SJCRH30 (cell line): Measurements from ENCODE around the gene CD7. TPM values are rescaled to one million over a fixed set of nuclear protein-coding genes. Genes with fewer than 3 reads are reported as not detected.
A peak's percentile ranks its signal among the peaks of the same experiment; 100 is the strongest.

Source experiments
- DNase-seq, 2 experiments: peaks; one replicate each; pipeline ENCODE4 v3.0.0-alpha.2; 2015 to 2020
- H3K27ac ChIP-seq: fragments of 250-450 bp; sonication (Bioruptor Pico); 2 replicates; pipeline ENCODE4 v1.5.1; 2020; ENCODE audit warnings: mild to moderate bottlenecking, moderate library complexity
- H3K27me3 ChIP-seq: fragments of 250-450 bp; sonication (Bioruptor Pico); 2 replicates; pipeline ENCODE4 v1.5.1; 2020; ENCODE audit warnings: mild to moderate bottlenecking, moderate library complexity
- H3K36me3 ChIP-seq: fragments of 250-450 bp; sonication (Bioruptor Pico); 2 replicates; pipeline ENCODE4 v1.5.1; 2020; ENCODE audit warnings: mild to moderate bottlenecking, moderate library complexity
- H3K4me1 ChIP-seq: fragments of 250-450 bp; sonication (Bioruptor Pico); 2 replicates; pipeline ENCODE4 v1.5.1; 2020; ENCODE audit warnings: mild to moderate bottlenecking, moderate library complexity
- H3K4me3 ChIP-seq: fragments of 250-450 bp; sonication (Bioruptor Pico); 2 replicates; pipeline ENCODE4 v1.5.1; 2020; ENCODE audit warnings: mild to moderate bottlenecking, moderate library complexity
- H3K9me3 ChIP-seq: fragments of 250-450 bp; sonication (Bioruptor Pico); replicated peaks from 2 replicates; pipeline ENCODE4 v1.5.1; 2020; ENCODE audit warnings: mild to moderate bottlenecking, moderate library complexity
- total RNA-seq: library from RNA; depleted of rRNA; stranded (reverse); fragments of >200 nt; shearing (Covaris generic); gene quantifications from 2 replicates; pipeline ENCODE4 v1.2.3, GENCODE V29; 2014

The CD7 gene
- total RNA-seq, 1 experiment from 2014 or later, result 4.8 TPM

DNA sequence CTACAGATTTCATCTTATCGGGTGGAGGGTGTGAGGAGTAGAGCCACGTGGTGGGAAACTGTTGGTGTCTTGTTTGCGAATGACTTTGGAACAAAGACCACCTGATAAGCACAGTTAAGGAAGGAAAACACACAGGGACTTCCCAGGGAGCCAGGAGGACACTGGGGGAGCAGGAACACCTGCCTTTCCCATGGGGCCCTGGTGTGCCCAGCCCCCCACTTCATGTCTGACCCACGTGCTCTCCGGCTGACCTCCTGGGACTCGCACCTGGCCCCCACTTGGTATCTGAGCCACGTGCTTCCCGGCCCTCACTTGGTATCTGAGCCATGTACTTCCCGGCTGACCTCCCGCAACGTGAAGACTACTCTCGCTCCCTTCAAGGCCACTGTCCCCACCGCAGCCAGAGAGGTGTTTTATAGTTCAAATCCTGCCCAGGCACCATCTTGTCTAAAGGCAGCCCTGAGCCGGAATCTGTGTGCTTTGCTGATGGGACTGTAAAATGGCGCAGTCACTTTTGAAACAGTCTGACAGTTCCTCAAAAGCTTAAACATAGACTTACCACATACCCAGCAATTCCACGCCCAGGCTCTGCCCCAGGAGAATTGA is 38.5 kb downstream of the CD7 start:
- H3K27ac ChIP-seq, result no peak overlapping the region
- DNase-seq, result no peak
- no peaks in the 10 kb centered on the region for H3K27me3 ChIP-seq
- peaks cover 39% of the 10 kb centered on the region for H3K4me1 ChIP-seq
- no peaks in the 10 kb centered on the region for H3K9me3 ChIP-seq
- no peaks in the 10 kb centered on the region for H3K36me3 ChIP-seq
- H3K4me3 ChIP-seq, result no peak overlapping the region

DNA sequence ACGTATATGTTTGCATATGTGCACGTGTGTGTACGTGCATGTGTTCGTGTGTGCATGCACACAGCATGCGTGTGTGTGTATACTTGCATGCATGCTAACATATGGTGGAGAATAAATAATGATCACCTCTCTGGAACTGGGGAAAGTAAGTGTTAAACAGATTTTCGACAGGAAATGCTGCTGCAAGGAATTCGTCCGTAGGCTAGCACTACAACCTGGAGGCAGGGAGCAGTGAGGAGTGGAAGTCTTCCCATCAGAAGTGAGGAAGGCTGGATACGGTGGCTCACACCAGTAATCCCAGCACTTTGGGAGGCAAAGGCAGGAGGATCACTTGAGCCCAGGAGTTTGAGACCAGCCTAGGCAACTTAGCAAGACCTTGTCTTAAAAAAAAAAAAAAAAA is 39.1 kb downstream of the CD7 start:
- Histone ChIP-seq H3K4me3 (no peak overlapping the region), H3K27ac (no peak overlapping the region), H3K27me3 (no peaks in the 10 kb centered on the region), H3K4me1 (peaks cover 35% of the 10 kb centered on the region), H3K9me3 (no peaks in the 10 kb centered on the region), H3K36me3 (no peaks in the 10 kb centered on the region)
- no peak for DNase-seq

DNA sequence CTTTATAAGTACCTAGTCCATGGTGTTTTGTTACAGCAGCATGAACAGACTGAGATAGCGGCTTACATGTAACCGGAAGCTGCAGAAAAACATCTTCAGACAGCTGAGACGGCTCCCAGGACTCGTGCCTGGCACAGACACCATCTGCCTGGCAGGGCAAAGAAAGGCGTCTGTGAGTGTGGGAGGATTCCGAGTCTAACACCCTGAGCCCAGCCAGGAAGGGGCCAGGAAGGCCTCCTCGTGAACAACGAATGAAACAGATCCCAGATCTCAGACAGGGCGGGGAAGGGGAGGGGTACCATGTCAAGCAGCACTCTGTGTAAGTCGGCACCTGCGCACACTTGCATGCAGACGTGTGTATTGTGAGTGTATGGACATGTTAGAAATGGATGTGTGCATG is 39.6 kb downstream of the CD7 start:
- Histone ChIP-seq H3K27ac (no peak overlapping the region), H3K4me3 (no peak overlapping the region), H3K9me3 (no peaks in the 10 kb centered on the region), H3K4me1 (peaks cover 30% of the 10 kb centered on the region), H3K27me3 (no peaks in the 10 kb centered on the region), H3K36me3 (no peaks in the 10 kb centered on the region)
- no peak for DNase-seq

DNA sequence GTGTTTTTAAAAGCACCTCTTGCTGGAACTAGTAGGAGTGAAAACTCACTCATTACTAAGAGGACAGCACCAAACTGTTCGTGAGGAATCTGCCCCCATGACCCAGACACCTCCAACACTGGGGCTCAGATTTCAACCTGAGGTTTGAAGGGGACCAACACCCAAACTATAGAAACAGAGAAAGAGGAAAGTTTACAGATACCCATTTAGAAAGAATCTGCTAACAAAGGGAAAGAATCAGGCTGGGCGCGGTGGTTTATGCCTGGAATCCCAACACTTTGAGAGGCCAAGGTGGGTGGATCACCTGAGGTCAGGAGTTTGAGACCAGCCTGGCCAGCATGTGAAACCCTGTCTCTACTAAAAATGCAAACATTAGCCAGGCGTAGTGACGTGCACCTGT is 40.5 kb downstream of the CD7 start:
- peaks cover 26% of the 10 kb centered on the region for H3K4me1 ChIP-seq
- no peak for DNase-seq
- no peaks in the 10 kb centered on the region for H3K27me3 ChIP-seq
- H3K27ac ChIP-seq, result no peak overlapping the region
- H3K4me3 ChIP-seq, result no peak overlapping the region
- H3K36me3 ChIP-seq, result peaks cover 6% of the 10 kb centered on the region; the same call in 1 of the 2 replicates
- H3K9me3 ChIP-seq, result no peaks in the 10 kb centered on the region

DNA sequence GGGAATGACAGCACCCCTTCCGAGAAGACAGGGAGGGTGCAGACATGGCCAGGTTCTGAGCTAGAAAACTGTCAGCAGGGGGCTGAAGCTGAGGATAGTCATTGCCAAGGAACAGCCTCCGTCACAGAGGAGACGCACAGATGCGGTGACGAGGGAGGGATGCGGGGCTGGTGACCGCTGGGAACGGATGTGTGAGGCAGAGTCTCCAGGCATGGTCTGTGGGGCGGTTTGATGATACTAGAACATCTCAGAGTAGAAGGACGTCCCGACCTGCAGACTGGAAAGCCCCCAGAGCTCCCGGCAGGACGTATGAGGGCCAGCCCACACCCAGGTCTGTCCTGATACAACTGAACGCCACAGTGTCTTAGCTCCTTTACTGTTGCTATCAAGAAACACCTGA is 42.1 kb downstream of the CD7 start:
- peaks cover 18% of the 10 kb centered on the region; the same call in 1 of the 2 replicates for H3K4me1 ChIP-seq
- H3K9me3 ChIP-seq, result no peaks in the 10 kb centered on the region
- no peak overlapping the region for H3K4me3 ChIP-seq
- no peak for DNase-seq
- H3K36me3 ChIP-seq, result peaks cover 21% of the 10 kb centered on the region
- H3K27ac ChIP-seq, result no peak overlapping the region
- no peaks in the 10 kb centered on the region for H3K27me3 ChIP-seq

DNA sequence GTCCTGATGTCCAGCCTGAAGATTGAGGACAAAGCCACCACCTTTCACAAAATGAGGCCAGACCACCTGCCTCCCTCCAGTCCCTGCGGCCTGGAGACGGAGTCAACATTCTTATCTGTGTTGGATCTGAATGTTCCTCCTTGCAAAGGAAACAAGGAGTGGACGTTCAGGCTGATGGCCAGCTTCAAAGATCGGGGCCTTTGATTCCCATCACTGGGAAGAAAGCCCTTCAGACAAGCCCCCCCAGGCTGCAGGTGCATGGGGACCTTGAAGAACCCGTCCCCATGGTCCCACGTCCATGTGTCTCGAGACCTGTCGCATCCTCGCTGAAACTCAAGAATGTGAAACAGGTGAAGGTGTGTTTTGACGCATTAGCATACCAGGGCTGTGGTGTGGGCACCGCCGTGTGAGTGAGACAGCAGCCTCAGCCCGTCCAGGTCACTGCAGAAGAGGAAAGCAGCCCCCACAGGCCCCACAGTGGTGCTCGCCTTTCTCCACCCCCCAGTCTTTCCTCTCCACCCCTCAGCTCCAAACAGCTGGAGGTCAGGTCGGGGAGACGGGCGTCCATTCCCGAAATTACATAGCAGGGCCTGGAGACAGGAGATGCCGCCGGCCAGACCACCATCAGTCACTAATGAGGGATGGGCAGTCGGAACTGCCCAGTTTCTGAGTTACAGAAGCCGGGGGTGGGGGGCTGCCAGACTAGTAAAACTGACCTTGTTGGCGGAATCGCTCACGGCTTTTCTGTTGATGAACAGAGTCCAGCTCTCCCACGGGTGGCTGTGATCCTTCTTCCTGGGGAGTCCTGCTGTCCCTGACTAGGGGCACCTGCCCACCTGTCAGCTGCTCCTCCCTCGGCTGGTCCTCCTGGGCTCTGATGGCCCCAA is 43.0 kb downstream of the CD7 start:
- Histone ChIP-seq H3K36me3 (peaks cover 26% of the 10 kb centered on the region), H3K4me1 (peaks cover 18% of the 10 kb centered on the region; the same call in 1 of the 2 replicates), H3K4me3 (peak overlapping the region; percentile 92; the same call in 1 of the 2 replicates), H3K9me3 (no peaks in the 10 kb centered on the region), H3K27me3 (no peaks in the 10 kb centered on the region), H3K27ac (no peak overlapping the region)
- DNase-seq, result no peak

DNA sequence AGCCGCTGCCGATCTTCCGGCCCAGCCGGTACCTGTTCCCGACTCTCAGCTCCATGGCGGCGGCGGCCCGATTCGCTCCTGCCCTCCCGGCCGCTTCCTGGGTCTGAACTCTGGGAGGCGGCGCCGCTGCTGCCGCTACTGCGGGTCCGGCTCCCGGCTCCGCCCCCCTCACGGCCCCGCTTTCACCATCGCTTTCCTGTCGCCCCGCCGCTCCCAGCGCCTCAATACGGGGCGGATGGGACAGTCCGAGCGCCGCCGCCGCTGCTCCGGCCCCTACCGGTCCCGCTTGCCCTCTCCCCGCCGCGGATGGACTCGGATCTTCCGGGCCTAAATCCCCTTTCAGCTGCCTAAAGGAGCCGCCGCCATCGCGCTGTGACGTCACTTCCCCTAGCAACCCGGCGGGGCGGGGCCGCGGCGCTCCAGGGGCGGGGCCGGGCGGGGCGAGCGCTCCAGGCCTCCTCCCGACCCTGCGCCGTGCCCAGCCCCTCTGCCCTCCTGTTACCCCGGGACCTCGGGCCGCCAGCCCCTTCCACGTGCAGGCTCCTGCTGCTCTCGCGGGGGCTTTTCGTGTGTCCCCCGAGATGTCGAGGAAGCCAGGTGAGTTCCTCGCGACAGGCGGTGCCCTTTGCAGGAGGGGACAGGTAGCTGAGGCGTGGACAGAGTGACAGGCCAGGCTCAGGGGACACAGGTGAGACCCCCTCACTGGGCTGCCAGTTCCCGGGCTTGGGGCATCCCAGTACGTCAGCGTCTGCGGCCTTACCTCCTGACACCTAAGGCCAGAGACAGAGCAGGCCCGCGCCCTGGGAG is 43.9 kb downstream of the CD7 start, which contains the start of gene CSNK1D:
TSS of gene CSNK1D (minus strand) at position 374 of the 807 bp plus-strand sequence. CDS start at position 55, 319 bp downstream.
- Histone ChIP-seq H3K4me1 (peaks cover 19% of the 10 kb centered on the region), H3K36me3 (peaks cover 28% of the 10 kb centered on the region), H3K4me3 (peak within 1 kb of the TSS; percentile 92), H3K27ac (peak within 1 kb of the TSS; percentile 98), H3K27me3 (no peaks in the 10 kb centered on the region), H3K9me3 (no peaks in the 10 kb centered on the region)
- DNase-seq, result peak; percentile 96 to 99

DNA sequence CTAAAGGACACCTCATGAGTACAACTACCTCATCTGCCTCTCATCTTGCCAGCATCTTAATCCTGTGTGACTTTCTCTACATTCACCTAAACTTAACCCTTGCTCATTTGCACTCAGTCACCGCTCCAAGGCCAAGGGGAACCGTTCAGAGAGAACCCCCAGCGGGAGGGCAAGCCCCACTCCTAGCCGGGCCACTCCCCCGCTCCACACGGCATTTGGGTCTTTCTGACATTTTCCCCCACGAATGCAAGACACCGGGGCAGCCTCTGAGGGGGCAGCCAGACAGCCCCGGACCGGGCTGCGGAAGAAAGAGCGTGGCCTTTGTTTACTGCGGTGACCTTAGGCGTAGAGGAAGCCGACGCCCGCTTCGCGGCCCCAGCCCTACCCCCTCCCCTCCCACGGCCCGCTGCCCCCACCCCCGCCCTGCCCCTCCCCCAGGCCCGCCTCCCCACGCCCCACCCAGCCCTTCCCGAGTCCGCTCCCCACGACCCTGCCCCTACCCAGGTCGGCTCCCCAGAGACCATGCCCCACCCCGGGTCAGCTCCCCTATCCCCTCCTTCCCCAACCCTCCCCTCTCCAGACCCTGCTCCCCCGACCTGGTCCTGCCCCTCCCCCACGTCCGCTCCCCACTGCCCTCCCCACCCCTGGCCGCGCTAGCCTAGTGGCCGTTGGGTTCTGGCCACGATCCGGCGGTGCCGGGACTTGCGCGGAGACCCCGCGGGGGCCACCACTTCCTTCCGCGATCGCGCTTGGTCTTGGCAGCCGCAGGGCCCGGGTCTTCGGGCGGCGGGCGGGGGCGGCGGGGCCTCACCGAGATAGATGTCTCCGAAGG is 44.7 kb downstream of the CD7 start:
- peaks cover 27% of the 10 kb centered on the region for H3K4me1 ChIP-seq
- peak overlapping the region; percentile 98 for H3K27ac ChIP-seq
- peaks cover 32% of the 10 kb centered on the region for H3K36me3 ChIP-seq
- no peaks in the 10 kb centered on the region for H3K27me3 ChIP-seq
- DNase-seq, result peak; percentile 47 to 55
- peak overlapping the region; percentile 92 for H3K4me3 ChIP-seq
- no peaks in the 10 kb centered on the region for H3K9me3 ChIP-seq

DNA sequence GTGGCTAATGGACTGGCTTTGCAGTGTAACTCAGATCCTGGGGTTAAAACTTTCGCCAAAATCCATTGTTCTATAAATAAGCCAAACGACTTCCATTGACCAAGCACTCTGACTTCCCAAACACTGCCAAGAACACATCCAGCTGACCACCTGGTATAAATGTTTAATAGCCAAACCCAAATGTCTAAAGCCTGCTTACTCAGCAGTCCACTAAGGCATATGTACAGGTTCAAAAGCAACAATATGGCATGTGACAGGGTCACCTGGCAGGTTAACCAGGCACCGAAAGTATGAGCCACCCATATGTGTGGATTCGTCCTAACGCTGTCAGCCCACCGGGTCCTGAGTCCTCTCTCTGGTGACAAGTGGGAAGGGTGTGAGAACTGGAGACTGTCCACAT is 46.0 kb downstream of the CD7 start:
- H3K36me3 ChIP-seq, result peaks cover 35% of the 10 kb centered on the region
- peaks cover 33% of the 10 kb centered on the region for H3K4me1 ChIP-seq
- H3K27me3 ChIP-seq, result no peaks in the 10 kb centered on the region
- DNase-seq, result no peak
- no peaks in the 10 kb centered on the region for H3K9me3 ChIP-seq
- no peak overlapping the region for H3K27ac ChIP-seq
- no peak overlapping the region for H3K4me3 ChIP-seq

DNA sequence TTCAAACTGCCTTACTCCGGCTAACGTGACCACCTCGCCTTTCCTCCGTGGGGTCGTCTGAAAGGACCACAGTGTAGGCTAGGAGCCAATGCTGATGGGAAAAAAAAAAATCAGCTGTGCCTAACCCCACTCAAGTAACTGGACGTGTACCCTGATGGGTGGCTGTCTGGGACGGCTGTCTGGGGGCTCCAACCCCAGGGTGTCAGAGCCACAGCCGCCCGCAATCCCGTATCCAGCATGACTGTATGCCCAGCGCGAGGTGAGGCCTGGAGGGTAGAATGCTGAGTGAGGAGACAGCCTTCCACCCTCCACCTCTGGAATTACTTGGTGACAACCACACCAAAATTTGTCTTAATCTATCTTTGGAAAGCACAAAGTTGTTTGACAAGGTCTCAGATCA is 46.8 kb downstream of the CD7 start:
- Histone ChIP-seq H3K36me3 (peaks cover 42% of the 10 kb centered on the region), H3K9me3 (no peaks in the 10 kb centered on the region), H3K27ac (no peak overlapping the region), H3K4me3 (no peak overlapping the region), H3K27me3 (no peaks in the 10 kb centered on the region), H3K4me1 (peaks cover 33% of the 10 kb centered on the region)
- no peak for DNase-seq

DNA sequence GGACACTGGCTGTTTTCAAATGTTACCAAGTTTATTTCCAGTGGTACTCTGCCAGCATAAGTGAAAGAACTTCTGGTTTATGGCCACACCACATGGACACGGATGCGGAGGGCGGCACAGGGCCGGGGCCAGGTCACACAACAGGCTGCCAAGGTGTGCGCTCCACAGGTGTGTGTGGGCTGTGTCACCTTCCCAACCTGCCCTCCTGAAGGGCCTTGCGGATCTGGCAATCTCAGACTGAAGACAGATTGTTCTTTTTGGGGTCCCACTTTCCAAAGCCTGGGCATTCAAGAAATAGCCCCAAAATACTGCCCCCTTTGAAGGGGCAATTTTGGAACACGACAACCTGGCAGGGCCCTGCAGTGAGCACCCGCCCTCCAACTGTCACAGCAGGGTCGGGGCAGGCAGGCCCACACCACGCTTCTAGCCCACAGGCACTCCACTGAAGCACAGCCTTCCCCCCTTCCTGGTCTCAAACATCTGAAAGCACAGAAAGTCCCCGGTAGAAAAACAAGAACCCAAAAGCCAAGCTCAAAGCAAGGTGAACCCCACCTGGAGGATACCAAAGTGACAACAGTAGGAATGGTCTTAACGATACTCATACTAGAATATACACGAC is 47.4 kb downstream of the CD7 start:
- H3K27ac ChIP-seq, result no peak overlapping the region
- H3K4me1 ChIP-seq, result peaks cover 33% of the 10 kb centered on the region
- H3K4me3 ChIP-seq, result no peak overlapping the region
- H3K9me3 ChIP-seq, result no peaks in the 10 kb centered on the region
- H3K27me3 ChIP-seq, result no peaks in the 10 kb centered on the region
- DNase-seq, result no peak
- peaks cover 49% of the 10 kb centered on the region for H3K36me3 ChIP-seq

DNA sequence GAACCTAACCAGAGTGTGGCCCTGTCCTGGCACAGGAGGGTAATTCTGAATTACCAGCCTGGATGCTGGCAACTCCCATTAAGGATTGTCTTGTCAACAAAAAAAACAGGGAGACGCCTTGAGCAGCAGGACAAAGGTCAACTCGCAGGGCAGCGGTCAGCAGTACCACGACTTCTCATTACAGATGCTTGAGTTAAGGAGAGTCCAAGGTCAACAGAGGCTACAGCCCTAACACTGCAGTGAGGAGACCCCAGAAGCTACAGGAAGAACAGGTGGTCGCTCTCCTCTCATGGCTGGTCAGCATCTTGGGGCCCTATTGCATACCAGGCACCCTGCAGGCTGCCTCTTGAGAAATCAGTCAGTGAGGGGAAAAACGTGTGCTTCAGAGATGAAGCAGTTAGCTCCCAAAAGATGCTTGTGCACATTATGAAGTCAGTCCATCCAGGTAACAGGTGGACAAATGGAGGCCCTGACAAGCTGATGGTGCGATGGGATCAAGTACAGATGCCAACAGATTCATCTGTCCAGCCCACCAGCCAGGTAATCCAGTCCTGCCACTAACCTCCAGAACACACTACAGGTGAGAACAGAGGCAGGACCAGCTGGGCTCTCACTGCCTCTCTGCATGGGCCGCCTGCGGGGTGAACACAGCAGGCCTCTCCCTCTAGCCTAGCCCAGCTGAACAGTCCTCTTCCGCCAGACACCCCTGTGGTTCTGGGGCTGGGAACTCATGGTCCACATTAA is 48.1 kb downstream of the CD7 start:
- no peak for DNase-seq
- Histone ChIP-seq H3K4me1 (peaks cover 33% of the 10 kb centered on the region), H3K27ac (no peak overlapping the region), H3K27me3 (no peaks in the 10 kb centered on the region), H3K9me3 (no peaks in the 10 kb centered on the region), H3K36me3 (peaks cover 56% of the 10 kb centered on the region), H3K4me3 (no peak overlapping the region)
